ENCODE results near the gene PCAT6.

DNA sequence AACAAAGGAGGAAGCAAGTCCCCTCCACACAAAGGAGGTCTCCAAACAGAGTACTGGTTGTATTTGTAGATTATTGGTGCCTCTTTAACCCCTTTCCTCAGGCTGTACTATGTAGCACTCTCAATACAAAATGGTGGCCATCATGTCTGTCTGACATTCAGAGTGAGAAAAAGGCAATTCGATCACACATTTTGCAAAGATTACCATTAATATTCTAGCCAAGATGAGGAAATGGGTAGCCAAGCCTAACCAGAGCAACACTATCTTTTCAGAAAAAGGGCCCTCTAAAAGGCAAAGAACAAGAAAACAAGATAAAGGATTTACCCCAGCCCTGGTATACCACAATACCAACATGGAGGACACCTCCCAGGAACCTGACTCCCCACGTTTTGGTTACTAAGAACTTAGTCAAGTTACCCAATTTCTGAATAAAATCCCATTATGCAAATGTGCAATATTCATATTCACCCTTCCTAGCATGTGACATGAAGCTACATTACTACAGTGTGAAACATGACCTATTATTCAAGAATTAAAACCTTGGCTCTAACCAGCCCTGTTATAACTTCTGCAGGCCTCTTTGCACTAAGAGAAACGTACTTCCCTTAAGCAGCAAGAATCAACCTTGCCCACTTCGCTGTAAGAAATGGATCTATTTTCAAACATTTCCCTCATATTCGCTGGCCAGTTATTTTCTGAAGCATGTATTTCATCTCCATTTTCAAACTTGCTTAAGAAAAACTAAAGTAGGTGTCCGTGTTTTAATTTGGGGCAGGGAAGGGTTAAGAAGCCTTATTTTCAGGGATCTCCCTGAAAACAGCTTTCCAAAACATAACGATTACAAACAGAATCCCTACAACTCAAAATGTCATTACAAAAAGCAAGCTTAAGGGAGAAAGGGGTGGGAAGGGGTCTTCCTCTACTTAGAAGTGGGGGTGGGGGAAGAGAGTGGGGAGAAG, 4.6 kb upstream of the PCAT6 start:
- TF ChIP-seq POLR2A (IDR thresholded peaks at IDR 0.05; ENCODE audit: low read depth, low read length) (no peak), POLR2AphosphoS5 (IDR thresholded peaks at IDR 0.05; ENCODE audit: low read depth, low read length) (no peak)

All from GM12892 (cell line).